OCI-LY1 (cell line): Measurements from ENCODE around the gene RWDD2A.
A peak's percentile ranks its signal among the peaks of the same experiment; 100 is the strongest.

ENCODE experiments used
- H2AFZ ChIP-seq: fragments of 200-600 bp; sonication (generic), shearing (Covaris generic); 2 replicates; pipeline ENCODE4 v1.6.0; 2014; ENCODE audit warnings: antibody characterized with exemption, mild to moderate bottlenecking, low read length
- H3F3A ChIP-seq: fragments of 200-600 bp; sonication (generic), shearing (Covaris generic); 2 replicates; pipeline ENCODE4 v1.6.0; 2014; ENCODE audit warnings: mild to moderate bottlenecking, antibody characterized with exemption, low read length, moderate library complexity; ENCODE audit not compliant: insufficient read depth
- H3K27ac ChIP-seq: fragments of 200-600 bp; sonication (generic); 2 replicates; pipeline ENCODE4 v1.5.1; 2014; ENCODE audit warnings: low read length, mixed run types, mild to moderate bottlenecking, low read depth; ENCODE audit not compliant: poor library complexity, severe bottlenecking
- H3K27me3 ChIP-seq: fragments of 200-600 bp; sonication (generic); 2 replicates; pipeline ENCODE4 v1.6.0; 2014; ENCODE audit warnings: antibody characterized with exemption, mild to moderate bottlenecking, low read length, moderate library complexity; ENCODE audit not compliant: insufficient read depth
- H3K36me3 ChIP-seq: fragments of 200-600 bp; sonication (generic); 2 replicates; pipeline ENCODE4 v1.6.1; 2014; ENCODE audit warnings: mild to moderate bottlenecking, antibody characterized with exemption, low read length, moderate library complexity, mixed read lengths; ENCODE audit not compliant: insufficient read depth
- H3K4me1 ChIP-seq: fragments of 200-600 bp; sonication (generic); 2 replicates; pipeline ENCODE4 v1.5.1; 2014; ENCODE audit warnings: mild to moderate bottlenecking, low read length, moderate library complexity; ENCODE audit not compliant: insufficient read depth, severe bottlenecking
- H3K4me2 ChIP-seq: fragments of 200-600 bp; sonication (generic), shearing (Covaris generic); 2 replicates; pipeline ENCODE4 v1.6.1; 2014; ENCODE audit warnings: low read length
- H3K4me3 ChIP-seq: fragments of 200-600 bp; sonication (generic); 2 replicates; pipeline ENCODE4 v1.5.1; 2014; ENCODE audit warnings: low read length, low read depth, mild to moderate bottlenecking, mixed read lengths; ENCODE audit not compliant: poor library complexity, severe bottlenecking
- H3K79me2 ChIP-seq: fragments of 200-600 bp; shearing (Covaris generic); 2 replicates; pipeline ENCODE4 v1.6.1; 2016; ENCODE audit warnings: mixed run types, low read length, mixed read lengths; ENCODE audit not compliant: insufficient read depth
- H3K9ac ChIP-seq: fragments of 200-600 bp; sonication (generic), shearing (Covaris generic); 2 replicates; pipeline ENCODE4 v1.6.1; 2014; ENCODE audit warnings: mild to moderate bottlenecking, low read length, mixed read lengths
- H3K9me2 ChIP-seq: fragments of 200-600 bp; sonication (generic), shearing (Covaris generic); 2 replicates; pipeline ENCODE4 v1.6.1; 2014; ENCODE audit warnings: low read depth, mild to moderate bottlenecking, low read length, mixed read lengths
- H3K9me3 ChIP-seq: fragments of 200-600 bp; shearing (Covaris generic); 2 replicates; pipeline ENCODE4 v1.6.1; 2014; ENCODE audit warnings: low read length, mixed read lengths
- H4K20me1 ChIP-seq: fragments of 200-600 bp; sonication (generic), shearing (Covaris generic); 2 replicates; pipeline ENCODE4 v1.6.0; 2016; ENCODE audit warnings: mild to moderate bottlenecking, low read length; ENCODE audit not compliant: insufficient read depth
- CTCF ChIP-seq: fragments of 200-600 bp; sonication (generic), shearing (Covaris generic); IDR thresholded peaks from 2 replicates; pipeline ENCODE4 v1.5.1; 2017; ENCODE audit warnings: mild to moderate bottlenecking, antibody characterized with exemption, low read length, moderate library complexity, mixed read lengths
- EZH2 ChIP-seq: fragments of 200-600 bp; sonication (generic), shearing (Covaris generic); IDR thresholded peaks from 2 replicates; pipeline ENCODE4 v1.8.0; 2017; ENCODE audit warnings: borderline replicate concordance, mixed run types, mild to moderate bottlenecking, antibody characterized with exemption, low read length, moderate library complexity, mixed read lengths

Gene RWDD2A

GRCh38 chr6:83199863-83200225, 6.7 kb downstream of the RWDD2A start:
- Histone ChIP-seq H3K79me2 (no peaks in the 10 kb centered on the region), H3K27me3 (no peaks in the 10 kb centered on the region), H3F3A (no peaks in the 10 kb centered on the region), H3K36me3 (no peaks in the 10 kb centered on the region; the same call in 1 of the 2 replicates), H3K9ac (no peak overlapping the region), H2AFZ (no peak overlapping the region), H4K20me1 (no peaks in the 10 kb centered on the region), H3K4me2 (no peak overlapping the region), H3K4me3 (no peak overlapping the region), H3K9me3 (no peaks in the 10 kb centered on the region), H3K9me2 (no peaks in the 10 kb centered on the region), H3K4me1 (peaks cover 1% of the 10 kb centered on the region), H3K27ac (no peak overlapping the region)
- TF ChIP-seq EZH2 (no peak), CTCF (no peak)

GRCh38 chr6:83202031-83202430, 8.9 kb downstream of the RWDD2A start:
- Histone ChIP-seq H3K4me2 (no peak overlapping the region), H3K27ac (no peak overlapping the region), H3F3A (no peaks in the 10 kb centered on the region), H3K27me3 (peaks cover 4% of the 10 kb centered on the region; the same call in 1 of the 2 replicates), H3K36me3 (no peaks in the 10 kb centered on the region; the same call in 1 of the 2 replicates), H3K79me2 (no peaks in the 10 kb centered on the region), H3K4me3 (no peak overlapping the region), H3K9ac (no peak overlapping the region), H3K9me3 (no peaks in the 10 kb centered on the region), H2AFZ (no peak overlapping the region), H3K4me1 (no peaks in the 10 kb centered on the region), H3K9me2 (no peaks in the 10 kb centered on the region), H4K20me1 (no peaks in the 10 kb centered on the region)
- TF ChIP-seq CTCF: no peak
- TF ChIP-seq EZH2: no peak

- H3K9ac ChIP-seq: no peak overlapping the region
- H2AFZ ChIP-seq: no peak overlapping the region
Observed at GRCh38 chr6:83215131-83216047, 22.2 kb downstream of the RWDD2A start.

More at GRCh38 chr6:83215131-83216047, 22.2 kb downstream of the RWDD2A start:
- H3K9me2 ChIP-seq: no peaks in the 10 kb centered on the region
- H3K36me3 ChIP-seq: no peaks in the 10 kb centered on the region
- no peak overlapping the region for H3K4me3 ChIP-seq
- no peaks in the 10 kb centered on the region for H3K4me1 ChIP-seq
- no peaks in the 10 kb centered on the region for H4K20me1 ChIP-seq
- H3K79me2 ChIP-seq: no peaks in the 10 kb centered on the region
- no peaks in the 10 kb centered on the region for H3K27me3 ChIP-seq
- no peak overlapping the region for H3K27ac ChIP-seq
- H3K9me3 ChIP-seq: no peaks in the 10 kb centered on the region
- H3K4me2 ChIP-seq: no peak overlapping the region
- no peaks in the 10 kb centered on the region for H3F3A ChIP-seq
- TF ChIP-seq EZH2 (no peak), CTCF (peak; percentile 84)
